Measurements from ENCODE around the gene RBM12. TPM values are rescaled to one million over a fixed set of nuclear protein-coding genes. Genes with fewer than 3 reads are reported as not detected.

The RBM12 gene
- total RNA-seq, 3 donors from 2014 or later, result 68.3 to 72.5 (median 70.6) TPM

GRCh38 chr20:35702824-35703695, 38.4 kb upstream of the RBM12 start:
- H3K9me3 ChIP-seq, result no peaks in the 10 kb centered on the region
- ATAC-seq (no peak), DNase-seq (no peak)
- H3K4me1 ChIP-seq (ENCODE audit: low read depth), result peaks cover 19% of the 10 kb centered on the region
- intact Hi-C loops (cut with DNase I, micrococcal nuclease), result no loop called here
- peaks cover 32% of the 10 kb centered on the region for H3K36me3 ChIP-seq (ENCODE audit: low read depth)
- no peak overlapping the region for H3K4me3 ChIP-seq
- no peak for TF ChIP-seq CTCF (IDR thresholded peaks at IDR 0.05)

- DNase-seq (no peak), ATAC-seq (no peak)
- H3K4me1 ChIP-seq (ENCODE audit: low read depth), result peaks cover 19% of the 10 kb centered on the region
- no peaks in the 10 kb centered on the region for H3K9me3 ChIP-seq
- no peak overlapping the region for H3K4me3 ChIP-seq
- H3K36me3 ChIP-seq (ENCODE audit: low read depth), result peaks cover 28% of the 10 kb centered on the region
- no peak for TF ChIP-seq CTCF (IDR thresholded peaks at IDR 0.05)
- intact Hi-C loops (cut with DNase I, micrococcal nuclease), result no loop called here
These were observed 37.5 kb upstream of the RBM12 start for GRCh38 chr20:35702051-35702823.

- intact Hi-C loops (cut with DNase I, micrococcal nuclease), result no loop called here
- Histone ChIP-seq H3K4me1 (ENCODE audit: low read depth) (peaks cover 19% of the 10 kb centered on the region), H3K9me3 (no peaks in the 10 kb centered on the region), H3K36me3 (ENCODE audit: low read depth) (peaks cover 20% of the 10 kb centered on the region), H3K4me3 (no peak overlapping the region)
- DNase-seq (no peak), ATAC-seq (no peak)
- TF ChIP-seq CTCF (IDR thresholded peaks at IDR 0.05), result no peak
These were observed 36.0 kb upstream of the RBM12 start for GRCh38 chr20:35700625-35701148.

GRCh38 chr20:35699957-35700624, 35.4 kb upstream of the RBM12 start:
- Histone ChIP-seq H3K4me3 (peak overlapping the region; percentile 93), H3K9me3 (no peaks in the 10 kb centered on the region), H3K36me3 (ENCODE audit: low read depth) (peaks cover 14% of the 10 kb centered on the region), H3K4me1 (ENCODE audit: low read depth) (peaks cover 19% of the 10 kb centered on the region)
- no peak for DNase-seq
- no peak for TF ChIP-seq CTCF (IDR thresholded peaks at IDR 0.05)
- peak; percentile 20 for ATAC-seq
- intact Hi-C loops (cut with DNase I, micrococcal nuclease), result no loop called here

All from mucosa of descending colon (tissue), 3 donors.